ENCODE data around the gene GPR137.

Gene GPR137

DNA sequence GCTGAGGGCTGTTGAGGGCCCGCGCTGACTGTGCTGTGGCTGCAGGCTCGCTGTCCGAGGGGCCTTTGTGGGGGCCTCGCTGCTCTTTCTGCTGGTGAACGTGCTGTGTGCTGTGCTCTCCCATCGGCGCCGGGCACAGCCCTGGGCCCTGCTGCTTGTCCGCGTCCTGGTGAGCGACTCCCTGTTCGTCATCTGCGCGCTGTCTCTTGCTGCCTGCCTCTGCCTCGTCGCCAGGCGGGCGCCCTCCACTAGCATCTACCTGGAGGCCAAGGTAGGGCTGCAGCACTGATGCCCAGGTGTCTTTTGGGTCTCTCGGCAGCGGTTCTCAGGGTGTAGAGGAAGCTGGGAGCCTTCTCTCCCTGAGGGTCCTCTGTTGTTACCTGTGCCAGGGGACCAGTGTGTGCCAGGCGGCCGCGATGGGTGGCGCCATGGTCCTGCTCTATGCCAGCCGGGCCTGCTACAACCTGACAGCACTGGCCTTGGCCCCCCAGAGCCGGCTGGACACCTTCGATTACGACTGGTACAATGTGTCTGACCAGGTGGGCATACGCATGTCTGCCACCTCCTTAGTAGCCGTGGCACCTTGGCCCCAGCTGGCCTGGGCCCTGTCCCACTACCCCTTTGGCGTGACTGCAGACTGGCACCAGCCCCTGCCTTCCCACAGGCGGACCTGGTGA lies 2.2 kb downstream of the GPR137 start:
- DNase-seq = no peak

DNA sequence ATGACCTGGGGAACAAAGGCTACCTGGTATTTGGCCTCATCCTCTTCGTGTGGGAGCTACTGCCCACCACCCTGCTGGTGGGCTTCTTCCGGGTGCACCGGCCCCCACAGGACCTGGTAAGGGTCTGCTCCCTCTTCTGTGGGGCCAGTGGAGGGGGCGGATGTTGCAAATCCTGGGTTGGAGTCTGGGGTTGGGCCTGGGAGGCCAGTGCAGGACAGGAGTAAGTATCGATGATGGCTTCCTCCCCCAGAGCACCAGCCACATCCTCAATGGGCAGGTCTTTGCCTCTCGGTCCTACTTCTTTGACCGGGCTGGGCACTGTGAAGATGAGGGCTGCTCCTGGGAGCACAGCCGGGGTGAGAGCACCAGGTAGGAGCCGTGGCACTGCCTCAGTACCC lies 2.7 kb downstream of the GPR137 start:
- DNase-seq = no peak

- no peak for DNase-seq
These were observed 3.4 kb downstream of the GPR137 start for GRCh38 chr11:64289002-64289564.

- DNase-seq = no peak
These were observed 5.0 kb downstream of the GPR137 start for GRCh38 chr11:64290352-64291261.

- DNase-seq = no peak
These were observed 5.7 kb downstream of the GPR137 start, which contains the start of gene KCNK4 for GRCh38 chr11:64291262-64291751. TSS of gene KCNK4 (plus strand) at chr11:64291302. CDS start at chr11:64293019, 1,717 bp downstream.

- no peak for DNase-seq
These were observed 6.3 kb downstream of the GPR137 start for GRCh38 chr11:64291752-64292459.

GRCh38 chr11:64292460-64293254 lies 7.0 kb downstream of the GPR137 start:
- DNase-seq = no peak

- DNase-seq = no peak
These were observed 9.1 kb downstream of the GPR137 start for GRCh38 chr11:64294774-64295173.

DNA sequence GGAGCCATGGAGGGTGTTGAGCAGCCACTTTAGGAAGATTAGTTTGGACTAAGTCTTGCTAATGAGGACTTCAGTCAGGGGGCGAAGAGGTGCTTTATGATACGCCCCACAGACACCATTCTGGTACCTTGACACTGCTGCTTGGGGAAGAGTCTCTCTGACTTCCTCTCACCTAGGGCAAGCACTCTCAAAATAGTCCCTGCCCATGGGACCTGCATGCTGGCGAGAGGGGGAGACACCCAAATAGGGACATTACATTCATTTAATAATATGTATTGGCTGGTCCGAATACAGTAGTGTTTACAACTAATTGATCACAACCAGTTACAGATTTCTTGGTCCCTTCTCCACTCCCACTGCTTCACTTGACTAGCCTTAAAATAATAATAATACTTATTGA lies 10.1 kb downstream of the GPR137 start:
- no peak for DNase-seq

DNA sequence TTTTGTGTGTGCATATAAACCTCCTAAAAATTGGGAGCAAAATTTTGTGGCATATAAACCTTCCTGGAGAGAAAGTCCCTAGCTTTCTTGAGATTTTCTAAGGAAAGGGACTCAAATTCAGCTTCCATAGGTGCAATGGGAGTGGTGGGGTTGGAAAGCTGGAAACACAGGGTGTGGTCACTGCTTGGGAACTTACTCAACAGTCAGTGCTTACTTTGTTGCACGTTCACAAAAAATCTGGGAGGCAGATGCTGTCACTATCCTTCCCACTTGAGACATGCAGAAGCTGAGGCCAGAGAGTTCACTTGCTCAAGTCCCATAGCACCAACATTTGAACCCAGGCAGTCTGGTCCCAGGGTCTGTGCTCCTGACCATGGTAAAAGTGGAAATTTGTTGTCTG lies 10.6 kb downstream of the GPR137 start:
- no peak for DNase-seq

DNA sequence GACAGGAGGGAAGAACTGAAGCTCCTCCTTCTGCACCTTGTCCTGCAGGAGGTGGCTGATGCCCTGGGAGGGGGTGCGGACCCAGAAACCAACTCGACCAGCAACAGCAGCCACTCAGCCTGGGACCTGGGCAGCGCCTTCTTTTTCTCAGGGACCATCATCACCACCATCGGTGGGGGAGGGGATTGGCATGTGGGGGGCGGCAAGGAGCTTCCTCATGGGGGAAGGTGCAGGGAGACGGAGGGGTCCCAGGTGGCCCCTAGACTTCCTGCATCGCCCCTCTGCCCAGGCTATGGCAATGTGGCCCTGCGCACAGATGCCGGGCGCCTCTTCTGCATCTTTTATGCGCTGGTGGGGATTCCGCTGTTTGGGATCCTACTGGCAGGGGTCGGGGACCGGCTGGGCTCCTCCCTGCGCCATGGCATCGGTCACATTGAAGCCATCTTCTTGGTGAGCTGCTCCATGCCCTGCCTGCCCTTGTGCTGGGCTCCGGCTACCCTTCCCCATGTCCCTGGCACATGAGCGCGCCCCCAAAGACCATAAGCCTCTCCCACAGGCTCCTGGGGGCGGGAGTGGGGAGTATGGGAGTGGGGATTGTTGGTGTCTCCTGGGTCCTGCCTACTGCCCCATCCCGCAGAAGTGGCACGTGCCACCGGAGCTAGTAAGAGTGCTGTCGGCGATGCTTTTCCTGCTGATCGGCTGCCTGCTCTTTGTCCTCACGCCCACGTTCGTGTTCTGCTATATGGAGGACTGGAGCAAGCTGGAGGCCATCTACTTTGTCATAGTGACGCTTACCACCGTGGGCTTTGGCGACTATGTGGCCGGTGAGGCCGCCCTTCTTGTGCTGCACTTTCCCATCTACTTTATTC lies 11.4 kb downstream of the GPR137 start:
- DNase-seq = no peak

DNA sequence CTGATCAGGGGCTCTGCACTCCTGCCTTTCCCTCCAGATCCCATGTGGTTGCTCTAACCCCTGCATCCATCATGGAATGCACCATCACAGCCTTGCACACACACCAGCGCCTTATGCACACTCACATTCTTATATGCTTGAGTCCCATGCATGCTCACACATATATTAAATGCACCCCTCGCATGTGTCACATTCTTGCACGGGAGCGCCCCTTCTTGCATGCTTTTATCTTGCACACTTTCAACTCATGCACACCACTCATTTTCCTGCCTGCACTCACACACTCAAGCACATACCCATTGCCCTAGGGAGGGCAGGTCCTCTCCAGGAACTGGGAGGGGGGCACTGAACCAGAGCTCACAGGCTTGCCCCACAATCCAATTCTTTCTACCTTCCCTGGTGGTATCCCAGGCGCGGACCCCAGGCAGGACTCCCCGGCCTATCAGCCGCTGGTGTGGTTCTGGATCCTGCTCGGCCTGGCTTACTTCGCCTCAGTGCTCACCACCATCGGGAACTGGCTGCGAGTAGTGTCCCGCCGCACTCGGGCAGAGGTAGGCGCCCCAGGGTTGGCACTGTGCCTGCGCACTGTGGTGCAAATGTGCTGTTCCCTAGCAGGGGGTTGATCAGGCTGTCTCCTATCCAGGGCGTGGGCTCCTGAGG lies 12.2 kb downstream of the GPR137 start:
- DNase-seq = no peak

DNA sequence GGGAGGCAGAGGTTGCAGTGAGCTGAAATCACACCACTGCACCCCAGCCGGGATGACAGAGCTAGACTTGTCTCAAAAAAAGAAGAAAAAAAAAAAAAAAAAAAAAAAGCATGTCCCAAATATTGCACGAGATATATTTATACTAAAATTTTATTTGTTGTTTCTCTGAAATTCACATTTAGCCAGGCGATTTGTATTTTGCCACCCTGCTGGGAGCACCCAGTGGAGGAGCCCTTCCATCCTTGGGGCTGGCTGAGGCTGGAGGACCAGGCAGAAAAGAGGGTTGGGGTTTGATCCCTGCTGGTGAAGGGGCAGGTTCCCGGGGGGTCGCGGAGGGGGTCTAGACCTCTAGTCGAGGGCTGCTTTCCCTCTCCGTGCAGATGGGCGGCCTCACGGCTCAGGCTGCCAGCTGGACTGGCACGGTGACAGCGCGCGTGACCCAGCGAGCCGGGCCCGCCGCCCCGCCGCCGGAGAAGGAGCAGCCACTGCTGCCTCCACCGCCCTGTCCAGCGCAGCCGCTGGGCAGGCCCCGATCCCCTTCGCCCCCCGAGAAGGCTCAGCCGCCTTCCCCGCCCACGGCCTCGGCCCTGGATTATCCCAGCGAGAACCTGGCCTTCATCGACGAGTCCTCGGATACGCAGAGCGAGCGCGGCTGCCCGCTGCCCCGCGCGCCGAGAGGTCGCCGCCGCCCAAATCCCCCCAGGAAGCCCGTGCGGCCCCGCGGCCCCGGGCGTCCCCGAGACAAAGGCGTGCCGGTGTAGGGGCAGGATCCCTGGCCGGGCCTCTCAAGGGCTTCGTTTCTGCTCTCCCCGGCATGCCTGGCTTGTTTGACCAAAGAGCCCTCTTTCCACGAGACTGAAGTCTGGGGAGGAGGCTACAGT lies 13.6 kb downstream of the GPR137 start:
- DNase-seq = peak; percentile 78

GRCh38 chr11:64299847-64300648 lies 14.4 kb downstream of the GPR137 start, which contains the start of gene CATSPERZ:
TSS of gene CATSPERZ (plus strand) at chr11:64300358. CDS start at chr11:64300411, 53 bp downstream.
- no peak for DNase-seq

GRCh38 chr11:64303109-64304031 lies 17.7 kb downstream of the GPR137 start:
- no peak for DNase-seq

DNA sequence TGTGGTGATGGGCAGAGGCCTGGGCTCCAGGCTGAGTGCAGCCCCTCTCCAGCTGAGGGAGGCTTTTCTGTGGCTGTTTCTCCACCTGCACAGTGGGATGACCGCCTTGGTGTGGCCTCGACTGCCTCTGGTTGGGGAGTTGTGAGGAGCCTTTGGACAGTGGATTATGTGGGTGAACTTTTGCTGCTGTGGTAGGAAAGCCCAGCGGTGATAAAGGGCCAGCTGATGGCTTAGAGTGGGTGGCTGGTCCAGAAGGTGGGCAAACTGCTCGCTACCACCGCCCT lies 18.3 kb downstream of the GPR137 start:
- no peak for DNase-seq

- peak; percentile 90 for DNase-seq
These were observed 18.8 kb downstream of the GPR137 start for GRCh38 chr11:64304316-64305072.
